DMS 273 (cell line): Measurements from ENCODE around the gene MAGEB3.

Experiments used
- DNase-seq: peaks from one replicate; lab custom pipeline; 2025; ENCODE audit not compliant: unreplicated experiment; lab: John Stamatoyannopoulos, UW

Gene MAGEB3

GRCh38 chrX:30278365-30278764 is 47.9 kb downstream of the MAGEB3 start:
- no peak for DNase-seq

DNA sequence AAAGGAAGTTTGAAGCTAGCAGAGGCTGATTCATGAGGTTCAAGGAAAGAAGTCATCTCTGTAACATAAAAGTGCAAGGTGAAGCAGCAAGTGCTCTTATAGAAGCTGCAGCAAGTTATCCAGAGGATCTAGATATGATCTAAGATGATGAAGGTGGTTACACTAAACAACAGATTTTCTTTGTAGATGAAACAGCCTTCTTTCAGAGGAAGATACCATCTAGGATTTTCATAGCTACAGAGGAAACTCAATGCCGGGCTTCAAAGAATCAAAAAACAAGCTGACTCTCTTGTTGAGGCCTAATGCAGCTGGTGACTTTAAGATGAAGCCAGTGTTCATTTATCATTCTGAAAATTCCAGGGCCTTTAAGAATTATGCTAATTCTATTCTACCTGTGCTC is 50.0 kb downstream of the MAGEB3 start:
- no peak for DNase-seq

DNA sequence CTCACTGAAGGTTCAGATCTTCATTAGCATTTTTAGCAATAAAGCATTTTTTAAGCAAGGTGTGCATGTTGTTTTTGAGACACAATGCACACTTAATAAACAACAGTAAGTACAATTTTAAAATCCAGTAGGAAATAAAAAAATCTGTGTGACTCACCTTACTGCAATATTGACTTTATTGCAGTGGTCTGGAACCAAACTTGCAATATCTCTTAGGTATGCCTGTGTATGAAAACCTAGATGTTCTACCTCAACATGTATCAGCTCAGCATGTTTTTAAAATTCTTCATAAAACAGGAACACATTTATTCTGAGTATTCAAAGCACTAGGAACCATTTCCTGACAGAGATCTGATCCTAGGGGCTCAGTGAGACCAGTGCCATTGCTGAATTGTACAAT is 52.1 kb downstream of the MAGEB3 start:
- no peak for DNase-seq

- no peak for DNase-seq
These were observed 53.2 kb downstream of the MAGEB3 start for GRCh38 chrX:30283456-30284200.
